ENCODE measurements around the gene GSTM3. TPM values are rescaled to one million over a fixed set of nuclear protein-coding genes. Genes with fewer than 3 reads are reported as not detected.
"Not testable (repeated sequence)": the region's sequence is repeated elsewhere in the genome, so short reads cannot be mapped to it uniquely, and the experiment has no call there.

Gene GSTM3
- total and polyA plus RNA-seq, 2 experiments from 2014 or later: 30.0 to 75.2 TPM

DNA sequence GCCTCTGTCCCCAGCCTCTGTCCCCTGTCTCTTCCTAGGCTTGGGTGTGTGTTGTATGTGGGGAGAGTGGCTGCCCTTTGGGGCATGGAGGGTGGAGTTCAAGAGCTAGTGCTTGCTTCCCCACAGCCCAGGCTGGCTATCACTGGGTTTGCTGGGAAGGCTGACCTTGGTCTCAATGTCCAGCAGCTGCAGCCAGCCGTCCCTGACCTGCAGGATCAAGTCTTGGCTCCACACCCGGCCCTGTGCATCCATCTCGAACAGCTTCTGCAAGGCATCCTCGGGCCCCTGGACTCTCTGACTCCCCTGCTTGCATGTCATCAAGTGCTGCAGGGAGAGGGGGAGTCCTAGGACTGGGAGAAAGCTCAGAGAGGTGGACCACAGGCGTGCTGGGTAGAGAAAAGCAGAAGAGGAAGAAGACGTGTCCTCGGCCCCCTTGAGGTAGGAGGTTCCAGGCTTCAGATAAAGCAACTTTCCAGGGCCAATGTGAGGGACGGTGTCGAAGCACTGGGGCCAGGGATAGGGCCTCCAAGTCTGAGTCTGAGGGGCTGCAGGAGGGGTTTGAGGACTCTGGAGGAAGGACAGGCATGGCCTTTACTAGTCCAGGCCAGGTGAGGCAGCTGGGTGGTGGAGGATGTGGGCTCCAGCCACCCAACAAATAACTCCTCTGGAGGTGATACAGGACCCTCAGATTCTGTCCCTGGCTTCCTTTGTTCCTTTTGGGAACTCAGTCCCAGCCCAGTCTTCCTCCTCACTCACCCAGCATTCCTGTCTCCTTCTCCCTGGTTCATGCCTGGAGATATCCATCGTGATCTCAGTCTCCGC lies 18.9 kb upstream of the GSTM3 start:
- Histone ChIP-seq H3K4me3 (no peak overlapping the region), H3K4me2 (ENCODE audit: unreplicated experiment) (no peak overlapping the region), H3F3A (ENCODE audit: insufficient read depth) (no peaks in the 10 kb centered on the region), H3K27ac (no peak overlapping the region), H3K9me3 (ENCODE audit: low read depth) (no peaks in the 10 kb centered on the region), H2AFZ (no peak overlapping the region), H3K9ac (no peak overlapping the region), H3K4me1 (ENCODE audit: insufficient read depth) (no peaks in the 10 kb centered on the region), H3K27me3 (replicated peaks; ENCODE audit: insufficient read depth) (no peaks in the 10 kb centered on the region), H3K79me2 (ENCODE audit: insufficient read depth) (no peaks in the 10 kb centered on the region), H3K36me3 (ENCODE audit: low read depth) (no peaks in the 10 kb centered on the region), H3K9me2 (ENCODE audit: insufficient read depth) (no peaks in the 10 kb centered on the region), H4K20me1 (ENCODE audit: insufficient read depth) (no peaks in the 10 kb centered on the region)
- no peak for TF ChIP-seq EZH2 (IDR thresholded peaks at IDR 0.05; ENCODE audit: insufficient read depth, poor library complexity, severe bottlenecking)
- no peak for TF ChIP-seq EZH2phosphoT487 (IDR thresholded peaks at IDR 0.05; ENCODE audit: insufficient read depth, low read depth)
- 88% methylated on average over 11 of the region's 11 CpGs for WGBS, 2 experiments (ENCODE audit: low coverage in 1 of 2, low lambda C conversion rate in 2 of 2, missing lambda C conversion rate in 2 of 2)
- in situ Hi-C loops (cut with MboI): loop anchor here (10.0 kb wide), 1 partner anchor 115 kb away; no protein-coding TSS in a partner anchor
- DNase-seq: no peak

GRCh38 chr1:109757936-109758786 lies 17.3 kb upstream of the GSTM3 start:
- 83 to 86% methylated on average over 10 to 13 of the region's 13 CpGs for WGBS, 2 experiments (ENCODE audit: low coverage in 1 of 2, low lambda C conversion rate in 2 of 2, missing lambda C conversion rate in 2 of 2)
- Histone ChIP-seq H3K36me3 (ENCODE audit: low read depth) (no peaks in the 10 kb centered on the region), H3K9ac (no peak overlapping the region), H3F3A (ENCODE audit: insufficient read depth) (no peaks in the 10 kb centered on the region), H3K27ac (no peak overlapping the region), H3K4me3 (no peak overlapping the region), H3K4me1 (ENCODE audit: insufficient read depth) (no peaks in the 10 kb centered on the region), H3K9me3 (ENCODE audit: low read depth) (no peaks in the 10 kb centered on the region), H3K27me3 (replicated peaks; ENCODE audit: insufficient read depth) (no peaks in the 10 kb centered on the region), H2AFZ (no peak overlapping the region), H3K9me2 (ENCODE audit: insufficient read depth) (no peaks in the 10 kb centered on the region), H3K79me2 (ENCODE audit: insufficient read depth) (no peaks in the 10 kb centered on the region), H4K20me1 (ENCODE audit: insufficient read depth) (no peaks in the 10 kb centered on the region), H3K4me2 (ENCODE audit: unreplicated experiment) (no peak overlapping the region)
- in situ Hi-C loops (cut with MboI): loop anchor here (10.0 kb wide), 1 partner anchor 113 kb away; no protein-coding TSS in a partner anchor
- TF ChIP-seq EZH2phosphoT487 (IDR thresholded peaks at IDR 0.05; ENCODE audit: insufficient read depth, low read depth): no peak
- TF ChIP-seq EZH2 (IDR thresholded peaks at IDR 0.05; ENCODE audit: insufficient read depth, poor library complexity, severe bottlenecking): no peak
- no peak for DNase-seq

DNA sequence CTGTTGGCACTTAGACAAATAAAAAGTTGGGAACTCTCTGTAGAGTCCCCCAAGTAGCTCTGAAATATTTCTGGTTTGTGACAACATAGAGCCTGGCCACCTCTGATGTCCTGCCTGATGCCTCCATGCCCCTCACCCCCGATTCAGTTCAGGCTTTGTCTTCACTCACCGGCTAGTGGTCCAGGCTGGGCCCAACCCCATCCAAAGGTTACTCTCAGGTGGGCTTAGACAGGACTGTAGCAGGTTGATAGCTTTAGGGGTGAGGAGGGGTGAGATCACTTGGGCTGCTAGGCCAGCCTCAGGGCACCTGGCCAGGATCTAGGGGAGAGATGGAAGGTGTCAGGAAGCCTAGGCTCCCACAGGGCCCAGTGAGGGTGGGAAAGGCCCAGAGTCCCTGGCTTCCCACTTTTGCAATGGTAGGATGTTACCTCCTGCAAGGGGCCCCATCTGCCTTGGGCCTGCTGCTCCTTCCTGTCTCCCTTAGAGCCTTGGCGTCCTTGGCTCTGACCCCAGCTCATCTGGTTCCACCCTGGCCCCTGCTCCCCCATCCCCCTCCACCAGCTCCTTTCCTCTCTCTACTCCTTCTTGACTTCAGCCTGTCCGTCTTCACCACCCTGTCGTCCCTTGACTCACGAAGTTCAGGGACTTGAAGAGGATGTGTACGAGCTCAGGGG lies 16.1 kb upstream of the GSTM3 start:
- Histone ChIP-seq H3K9ac (no peak overlapping the region), H3K27me3 (replicated peaks; ENCODE audit: insufficient read depth) (no peaks in the 10 kb centered on the region), H3K9me2 (ENCODE audit: insufficient read depth) (no peaks in the 10 kb centered on the region), H3K9me3 (ENCODE audit: low read depth) (no peaks in the 10 kb centered on the region), H3F3A (ENCODE audit: insufficient read depth) (no peaks in the 10 kb centered on the region), H3K4me3 (no peak overlapping the region), H3K27ac (no peak overlapping the region), H3K4me1 (ENCODE audit: insufficient read depth) (no peaks in the 10 kb centered on the region), H3K4me2 (ENCODE audit: unreplicated experiment) (no peak overlapping the region), H3K79me2 (ENCODE audit: insufficient read depth) (no peaks in the 10 kb centered on the region), H2AFZ (no peak overlapping the region), H3K36me3 (ENCODE audit: low read depth) (no peaks in the 10 kb centered on the region), H4K20me1 (ENCODE audit: insufficient read depth) (no peaks in the 10 kb centered on the region)
- no peak for DNase-seq
- in situ Hi-C loops (cut with MboI): loop anchor here (10.0 kb wide), 1 partner anchor 112 kb away; no protein-coding TSS in a partner anchor
- TF ChIP-seq EZH2 (IDR thresholded peaks at IDR 0.05; ENCODE audit: insufficient read depth, poor library complexity, severe bottlenecking) (no peak), EZH2phosphoT487 (IDR thresholded peaks at IDR 0.05; ENCODE audit: insufficient read depth, low read depth) (no peak)
- WGBS, 2 experiments (ENCODE audit: low coverage in 1 of 2, low lambda C conversion rate in 2 of 2, missing lambda C conversion rate in 2 of 2): 76 to 84% methylated on average over 7 of the region's 7 CpGs

DNA sequence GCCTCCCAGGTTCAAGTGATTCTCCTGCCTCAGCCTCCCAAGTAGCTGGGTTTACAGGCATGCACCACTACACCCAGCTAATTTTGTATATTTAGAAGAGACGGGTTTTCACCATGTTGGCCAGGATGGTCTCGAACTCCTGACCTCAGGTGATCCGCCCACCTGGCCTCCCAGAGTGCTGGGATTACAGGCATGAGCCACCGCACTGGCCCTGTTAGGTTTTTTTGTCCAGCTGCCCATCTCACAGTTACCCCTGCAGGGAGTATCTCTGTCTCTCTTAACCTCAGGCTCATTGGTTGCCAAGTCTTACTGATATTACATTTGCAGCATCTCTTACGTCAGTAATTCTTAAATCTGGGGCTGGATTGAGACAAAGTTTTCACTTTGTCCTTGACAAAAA lies 15.5 kb upstream of the GSTM3 start:
- H3K4me1 ChIP-seq (ENCODE audit: insufficient read depth); H3K36me3 ChIP-seq (ENCODE audit: low read depth); H2AFZ ChIP-seq; H3K79me2 ChIP-seq (ENCODE audit: insufficient read depth); H3K4me2 ChIP-seq (ENCODE audit: unreplicated experiment); H3K27me3 ChIP-seq (replicated peaks; ENCODE audit: insufficient read depth); H3F3A ChIP-seq (ENCODE audit: insufficient read depth); H3K9me2 ChIP-seq (ENCODE audit: insufficient read depth); H3K4me3 ChIP-seq; H3K9me3 ChIP-seq (ENCODE audit: low read depth); H3K9ac ChIP-seq; DNase-seq; H3K27ac ChIP-seq; H4K20me1 ChIP-seq (ENCODE audit: insufficient read depth): not testable (repeated sequence)
- WGBS, 2 experiments (ENCODE audit: low coverage in 1 of 2, low lambda C conversion rate in 2 of 2, missing lambda C conversion rate in 2 of 2): 83 to 95% methylated on average over 5 of the region's 5 CpGs
- in situ Hi-C loops (cut with MboI): loop anchor here (10.0 kb wide), 1 partner anchor 112 kb away; no protein-coding TSS in a partner anchor
